Measurements from ENCODE around the gene ICE1.
A peak's percentile ranks its signal among the peaks of the same experiment; 100 is the strongest.
"Not testable (repeated sequence)": the region's sequence is repeated elsewhere in the genome, so short reads cannot be mapped to it uniquely, and the experiment has no call there.

ICE1 gene

DNA sequence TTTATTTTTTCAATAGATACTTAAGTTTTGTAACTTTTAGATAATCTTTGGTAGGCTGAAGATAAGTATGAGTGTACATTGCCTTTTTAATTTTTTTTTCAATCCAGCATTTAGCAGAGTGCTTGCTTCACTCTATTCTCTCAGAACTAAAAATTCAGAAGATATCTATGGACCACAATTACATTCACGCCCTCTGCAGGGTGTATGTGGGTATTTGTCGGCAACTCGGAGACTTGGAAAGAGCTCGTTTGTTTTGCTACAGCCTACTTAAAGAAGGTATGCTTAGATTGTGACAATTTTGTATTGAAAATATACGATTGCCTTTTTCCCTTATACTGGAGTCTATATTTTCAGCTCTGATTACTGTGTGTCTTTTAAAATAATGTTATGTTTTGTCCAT is 43.8 kb downstream of the ICE1 start:
- peaks cover 72% of the 10 kb centered on the region for H3K36me3 ChIP-seq

DNA sequence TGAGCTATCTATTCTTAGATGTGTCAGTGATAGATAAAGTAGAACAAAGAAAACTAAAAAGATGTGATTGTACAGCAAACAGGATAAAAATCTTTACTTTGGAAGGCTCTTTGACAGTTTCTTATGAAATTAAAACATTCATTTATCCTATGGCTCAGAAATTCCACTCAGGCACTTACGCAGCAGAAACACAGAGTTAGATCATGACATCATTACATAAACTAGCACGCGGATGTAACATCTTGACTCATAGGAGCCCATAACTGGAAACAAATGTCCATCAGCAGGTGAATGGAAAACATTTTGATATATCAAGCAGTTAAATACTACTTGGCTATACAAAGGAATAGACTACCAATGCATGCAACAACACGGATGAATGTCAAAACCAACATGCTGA is 45.3 kb downstream of the ICE1 start:
- H3K36me3 ChIP-seq: peaks cover 57% of the 10 kb centered on the region
- H3K4me2 ChIP-seq: no peak overlapping the region
- no peak overlapping the region for H3K9ac ChIP-seq
- no peak for TF ChIP-seq Cebpa-rat (IDR thresholded peaks at IDR 0.05)
- H3K27me3 ChIP-seq: no peaks in the 10 kb centered on the region
- peaks cover 16% of the 10 kb centered on the region; the same call in 1 of the 2 replicates for H4K20me1 ChIP-seq
- no peaks in the 10 kb centered on the region for H3K9me3 ChIP-seq
- no peak overlapping the region for H3K4me3 ChIP-seq
- no peak overlapping the region for H3K27ac ChIP-seq
- no peaks in the 10 kb centered on the region for H3K4me1 ChIP-seq

More for the DNA sequence above, 43.8 kb downstream of the ICE1 start:
- Histone ChIP-seq H3K4me1 (no peaks in the 10 kb centered on the region), H3K9ac (no peak overlapping the region), H3K4me2 (no peak overlapping the region), H3K27ac (no peak overlapping the region), H3K27me3 (no peaks in the 10 kb centered on the region), H3K9me3 (no peaks in the 10 kb centered on the region), H4K20me1 (peaks cover 16% of the 10 kb centered on the region; the same call in 1 of the 2 replicates), H3K4me3 (no peak overlapping the region)
- TF ChIP-seq Cebpa-rat (IDR thresholded peaks at IDR 0.05): no peak

DNA sequence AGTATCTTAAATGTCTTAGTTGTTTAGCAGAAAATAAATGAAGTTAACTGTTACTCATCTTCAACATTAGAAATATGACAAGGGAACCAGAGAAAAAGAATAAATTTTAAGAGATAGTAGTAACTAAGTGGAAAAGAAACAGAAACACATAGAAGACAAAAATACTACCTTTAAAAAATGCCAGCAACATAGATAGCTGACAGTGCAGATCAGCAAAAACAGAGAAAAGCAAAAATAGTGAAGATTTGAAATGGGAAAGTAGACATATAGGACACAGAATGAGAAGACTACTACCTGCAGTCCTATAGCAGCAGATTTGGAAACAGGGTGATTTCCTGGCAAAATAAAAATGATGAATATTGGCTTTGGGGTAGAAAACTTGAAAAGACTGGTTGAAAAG is 48.5 kb downstream of the ICE1 start:
- Histone ChIP-seq H3K9me3 (no peaks in the 10 kb centered on the region), H4K20me1 (peaks cover 4% of the 10 kb centered on the region; the same call in 1 of the 2 replicates), H3K27ac (no peak overlapping the region), H3K4me2 (no peak overlapping the region), H3K4me1 (no peaks in the 10 kb centered on the region), H3K27me3 (no peaks in the 10 kb centered on the region), H3K36me3 (peaks cover 58% of the 10 kb centered on the region), H3K9ac (no peak overlapping the region), H3K4me3 (no peak overlapping the region)
- TF ChIP-seq Cebpa-rat (IDR thresholded peaks at IDR 0.05): no peak

DNA sequence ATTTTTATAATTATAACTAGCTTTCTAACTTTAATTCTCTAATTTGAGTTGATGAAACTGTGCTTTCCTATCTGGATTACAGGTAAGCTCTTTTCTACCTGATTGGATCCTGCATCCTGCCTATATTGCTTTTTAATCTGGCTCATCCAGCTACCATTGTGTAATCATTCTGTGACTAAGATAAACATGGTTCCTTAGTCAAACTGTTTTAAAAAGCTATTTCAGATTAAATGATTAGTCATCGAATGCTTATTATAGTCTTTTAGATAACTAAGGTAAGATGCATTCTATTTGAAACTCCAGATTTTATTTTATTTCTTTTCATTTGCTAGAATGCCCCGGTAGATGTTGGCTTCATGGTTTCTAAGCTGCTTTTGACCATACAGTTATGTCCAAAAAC is 50.7 kb downstream of the ICE1 start:
- H3K4me2 ChIP-seq: no peak overlapping the region
- H3K27me3 ChIP-seq: no peaks in the 10 kb centered on the region
- no peak overlapping the region for H3K27ac ChIP-seq
- H4K20me1 ChIP-seq: no peaks in the 10 kb centered on the region
- H3K4me1 ChIP-seq: no peaks in the 10 kb centered on the region
- no peak overlapping the region for H3K4me3 ChIP-seq
- no peaks in the 10 kb centered on the region for H3K9me3 ChIP-seq
- TF ChIP-seq Cebpa-rat (IDR thresholded peaks at IDR 0.05): no peak
- peaks cover 52% of the 10 kb centered on the region for H3K36me3 ChIP-seq
- no peak overlapping the region for H3K9ac ChIP-seq

DNA sequence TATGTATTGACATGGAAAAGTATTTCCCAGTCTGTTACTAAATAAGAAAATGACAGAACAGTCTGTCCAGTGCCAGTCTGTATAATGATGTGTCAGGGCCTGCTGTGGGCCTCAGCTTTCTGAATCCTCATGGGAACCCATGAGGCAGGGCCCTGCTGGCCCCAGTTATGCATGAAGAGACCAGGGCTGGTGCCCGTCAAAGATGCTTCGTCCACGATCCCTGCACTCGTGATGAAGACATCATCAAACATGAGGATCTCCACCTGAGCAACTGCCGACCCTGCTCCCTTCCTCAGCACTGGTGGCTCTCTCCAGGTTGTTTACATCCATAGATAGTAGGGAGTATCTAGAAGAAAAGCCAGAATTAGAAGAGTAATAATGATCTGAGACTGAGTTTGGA is 52.5 kb downstream of the ICE1 start:
- H3K4me3 ChIP-seq: no peak overlapping the region
- peaks cover 58% of the 10 kb centered on the region for H3K36me3 ChIP-seq
- H3K9me3 ChIP-seq: no peaks in the 10 kb centered on the region
- H3K27ac ChIP-seq: no peak overlapping the region
- no peaks in the 10 kb centered on the region for H3K4me1 ChIP-seq
- H3K27me3 ChIP-seq: no peaks in the 10 kb centered on the region
- no peak for TF ChIP-seq Cebpa-rat (IDR thresholded peaks at IDR 0.05)
- H3K4me2 ChIP-seq: no peak overlapping the region
- no peaks in the 10 kb centered on the region for H4K20me1 ChIP-seq
- no peak overlapping the region for H3K9ac ChIP-seq

DNA sequence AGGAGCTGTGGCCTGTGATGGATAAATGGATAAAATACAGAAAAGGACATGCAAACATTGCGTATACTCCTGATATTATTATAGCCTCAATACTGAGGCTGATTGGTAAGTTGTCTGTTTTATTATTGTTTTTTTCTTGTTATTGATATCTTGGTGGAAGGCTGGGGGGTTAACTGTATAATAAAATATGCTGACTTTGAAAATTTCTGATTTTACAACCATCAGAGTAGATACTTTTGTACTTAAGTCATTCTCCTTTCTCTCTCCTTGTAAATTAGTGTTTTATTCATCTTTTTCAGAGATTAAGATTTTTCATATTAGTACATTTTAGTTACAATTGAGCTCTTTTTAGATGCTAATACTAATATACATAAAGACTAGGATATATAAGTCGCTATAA is 53.5 kb downstream of the ICE1 start:
- Histone ChIP-seq H3K27me3 (no peaks in the 10 kb centered on the region), H3K4me2 (no peak overlapping the region), H3K27ac (no peak overlapping the region), H3K4me3 (no peak overlapping the region), H3K4me1 (peaks cover 7% of the 10 kb centered on the region; the same call in 1 of the 2 replicates), H3K36me3 (peaks cover 55% of the 10 kb centered on the region), H4K20me1 (no peaks in the 10 kb centered on the region), H3K9ac (no peak overlapping the region), H3K9me3 (no peaks in the 10 kb centered on the region)
- TF ChIP-seq Cebpa-rat (IDR thresholded peaks at IDR 0.05): no peak

DNA sequence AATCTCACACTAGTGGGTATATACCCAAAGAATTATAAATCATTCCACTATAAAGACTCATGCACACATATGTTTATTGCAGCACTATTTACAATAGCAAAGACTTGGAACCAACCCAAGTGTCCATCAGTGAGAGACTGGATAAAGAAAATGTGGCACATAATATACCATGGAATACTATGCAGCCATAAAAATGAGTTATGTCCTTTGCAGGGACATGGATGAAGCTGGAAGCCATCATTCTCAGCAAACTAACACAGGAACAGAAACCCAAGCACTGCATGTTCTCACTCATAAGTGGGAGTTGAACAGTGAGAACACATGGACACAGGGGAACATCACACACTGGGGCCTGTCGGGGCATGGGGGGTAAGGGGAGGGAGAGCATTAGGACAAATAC is 57.1 kb downstream of the ICE1 start:
- H3K27me3 ChIP-seq, H3K4me2 ChIP-seq, H3K9me3 ChIP-seq, H3K27ac ChIP-seq, H3K4me3 ChIP-seq, H3K9ac ChIP-seq, H4K20me1 ChIP-seq: not testable (repeated sequence)
- H3K4me1 ChIP-seq: peaks cover 10% of the 10 kb centered on the region; the same call in 1 of the 2 replicates
- peaks cover 57% of the 10 kb centered on the region for H3K36me3 ChIP-seq

DNA sequence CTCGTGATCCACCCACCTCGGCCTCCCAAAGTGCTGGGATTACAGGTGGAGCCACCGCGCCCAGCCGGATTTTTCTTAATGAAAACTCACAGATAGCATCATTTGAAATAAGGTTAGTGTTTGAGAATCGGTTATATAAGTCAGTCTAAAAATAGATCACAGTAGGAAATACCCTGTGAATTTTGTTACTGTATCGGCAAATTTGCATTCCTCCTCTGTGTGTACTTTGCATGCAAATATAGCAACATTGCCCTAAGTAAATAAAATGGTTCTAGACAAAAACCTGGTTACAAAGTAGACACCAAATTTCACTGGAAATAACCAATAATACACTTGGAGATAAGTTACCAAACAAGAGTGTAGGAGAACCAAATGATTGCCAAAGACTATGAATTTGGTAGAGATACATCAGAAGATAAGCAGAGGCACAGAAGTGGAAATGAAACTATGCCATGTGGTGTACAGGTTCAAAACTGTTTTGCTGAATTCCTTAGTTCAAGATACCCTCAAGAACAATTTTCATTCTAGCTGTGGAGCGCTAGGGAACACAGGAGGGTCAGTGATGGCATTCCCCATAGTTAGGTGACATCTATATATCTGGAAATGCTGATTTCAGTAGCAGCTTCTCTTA is 58.1 kb downstream of the ICE1 start:
- peaks cover 50% of the 10 kb centered on the region for H3K36me3 ChIP-seq
- no peak for TF ChIP-seq Cebpa-rat (IDR thresholded peaks at IDR 0.05)
- no peak overlapping the region for H3K27ac ChIP-seq
- 0 out of 2 replicates have a peak overlapping the region, but pooled peaks have one; percentile 19 for H3K4me2 ChIP-seq
- no peaks in the 10 kb centered on the region for H3K9me3 ChIP-seq
- H3K27me3 ChIP-seq: no peaks in the 10 kb centered on the region
- H3K4me3 ChIP-seq: no peak overlapping the region
- H3K4me1 ChIP-seq: peaks cover 10% of the 10 kb centered on the region; the same call in 1 of the 2 replicates
- H3K9ac ChIP-seq: no peak overlapping the region
- H4K20me1 ChIP-seq: no peaks in the 10 kb centered on the region

DNA sequence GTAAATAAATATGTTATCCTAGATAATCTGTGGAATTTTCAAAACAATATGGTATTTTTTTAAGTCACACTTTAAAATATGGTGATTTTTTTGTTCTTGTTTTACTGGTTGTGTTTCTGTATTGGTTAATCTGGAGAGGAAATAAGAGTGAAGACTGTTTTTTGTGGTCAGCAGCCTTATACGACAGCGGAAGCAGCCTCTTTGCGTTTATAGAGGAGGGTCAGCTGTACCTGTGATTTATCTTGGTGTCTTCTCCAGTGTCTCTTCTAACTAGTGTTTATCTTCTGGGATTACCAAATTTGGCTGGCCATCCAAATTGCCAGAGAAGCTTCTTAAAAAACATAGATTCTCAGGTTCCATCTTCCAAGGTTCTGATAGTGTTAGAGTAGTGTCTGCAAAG is 58.7 kb downstream of the ICE1 start:
- H3K9me3 ChIP-seq: no peaks in the 10 kb centered on the region
- no peak for TF ChIP-seq Cebpa-rat (IDR thresholded peaks at IDR 0.05)
- no peaks in the 10 kb centered on the region for H3K27me3 ChIP-seq
- H3K4me1 ChIP-seq: peaks cover 10% of the 10 kb centered on the region; the same call in 1 of the 2 replicates
- H3K27ac ChIP-seq: no peak overlapping the region
- no peak overlapping the region for H3K4me3 ChIP-seq
- H3K36me3 ChIP-seq: peaks cover 51% of the 10 kb centered on the region
- no peak overlapping the region for H3K4me2 ChIP-seq
- no peaks in the 10 kb centered on the region for H4K20me1 ChIP-seq
- no peak overlapping the region for H3K9ac ChIP-seq

DNA sequence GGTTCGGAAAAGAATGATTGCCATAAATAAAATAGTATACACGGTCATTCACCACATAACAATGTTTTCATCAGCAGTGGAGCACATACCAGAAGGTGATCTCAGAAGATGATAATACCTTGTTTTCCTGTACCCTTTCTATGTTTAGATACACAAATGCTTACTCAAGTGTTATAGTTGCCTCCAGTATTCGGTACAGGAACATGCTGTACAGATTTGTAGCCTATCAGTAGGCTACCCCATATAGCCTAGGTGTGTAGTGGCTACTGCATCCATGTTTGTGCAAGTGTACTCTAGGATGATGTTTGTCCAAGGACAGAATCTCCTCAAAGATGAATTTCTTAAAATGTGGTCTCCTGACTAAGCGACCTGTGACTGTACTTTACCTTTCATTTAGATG is 59.2 kb downstream of the ICE1 start:
- Histone ChIP-seq H3K4me2 (no peak overlapping the region), H3K9me3 (no peaks in the 10 kb centered on the region), H3K4me1 (peaks cover 10% of the 10 kb centered on the region; the same call in 1 of the 2 replicates), H3K27ac (no peak overlapping the region), H3K27me3 (no peaks in the 10 kb centered on the region), H3K36me3 (peaks cover 51% of the 10 kb centered on the region), H3K4me3 (no peak overlapping the region), H4K20me1 (no peaks in the 10 kb centered on the region), H3K9ac (no peak overlapping the region)
- no peak for TF ChIP-seq Cebpa-rat (IDR thresholded peaks at IDR 0.05)

DNA sequence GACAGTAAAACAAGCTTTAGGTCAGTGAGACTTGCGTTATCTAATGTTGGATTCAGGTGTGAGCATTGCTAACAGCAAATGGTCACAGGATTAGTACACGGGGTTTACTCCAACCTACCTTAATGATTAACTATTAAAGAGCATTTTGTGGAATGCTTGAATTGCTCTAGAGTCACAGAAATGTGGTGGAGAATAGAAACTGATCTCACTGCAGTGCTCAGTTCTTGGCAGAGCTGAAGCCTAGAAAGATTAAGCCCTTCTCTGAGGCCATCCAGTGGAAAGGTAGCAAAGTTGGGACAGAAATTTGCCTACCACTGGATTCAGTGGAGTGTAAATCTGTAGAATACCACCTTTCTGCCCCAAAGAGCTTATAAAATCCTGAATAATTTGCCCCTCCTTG is 60.9 kb downstream of the ICE1 start:
- no peaks in the 10 kb centered on the region for H4K20me1 ChIP-seq

More for the DNA sequence above, 60.9 kb downstream of the ICE1 start:
- Histone ChIP-seq H3K4me3 (no peak overlapping the region), H3K27ac (no peak overlapping the region), H3K9me3 (no peaks in the 10 kb centered on the region), H3K27me3 (no peaks in the 10 kb centered on the region), H3K36me3 (peaks cover 56% of the 10 kb centered on the region), H3K4me2 (no peak overlapping the region), H3K9ac (no peak overlapping the region), H3K4me1 (peaks cover 10% of the 10 kb centered on the region; the same call in 1 of the 2 replicates)
- TF ChIP-seq Cebpa-rat (IDR thresholded peaks at IDR 0.05): no peak

Data from BLaER1 (cell line).